ENCODE measurements around the gene BLOC1S5. TPM values are rescaled to one million over a fixed set of nuclear protein-coding genes. Genes with fewer than 3 reads are reported as not detected.

The BLOC1S5 gene
- polyA plus RNA-seq, 1 of the 3 experiments (the other 2 are of a cell fraction): 4.4 TPM

DNA sequence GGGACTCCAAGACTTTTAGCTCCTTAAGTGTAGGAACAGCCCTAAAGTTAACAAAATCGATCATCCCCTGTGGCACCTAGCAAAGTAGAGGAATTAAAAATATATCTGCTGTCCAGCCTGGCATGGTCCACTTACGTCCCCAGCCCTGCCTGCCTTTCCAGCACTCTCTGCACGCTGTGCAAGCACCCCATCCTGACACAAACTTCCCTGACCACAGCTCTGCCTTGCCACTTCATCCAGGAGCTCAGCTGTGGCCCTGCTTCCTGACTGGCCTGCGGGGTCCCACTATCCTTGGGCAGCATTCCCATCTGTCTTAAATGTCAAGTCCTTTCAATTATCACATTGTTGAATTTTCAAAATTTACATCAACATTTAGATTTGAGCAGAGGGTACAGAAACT is 39.0 kb downstream of the BLOC1S5 start:
- Histone ChIP-seq H3K9me3 (no peaks in the 10 kb centered on the region), H3K4me3 (ENCODE audit: low read depth in 2 of 2, low read length in 1 of 2) (no peak overlapping the region), H3K36me3 (replicated peaks in 1 of 2; ENCODE audit: control insufficient read depth in 1 of 2, insufficient read depth in 2 of 2, low read length in 1 of 2) (peaks cover 0 to 9% of the 10 kb centered on the region in 2 experiments), H3K79me2 (ENCODE audit: insufficient read depth) (peaks cover 12% of the 10 kb centered on the region), H3K4me1 (ENCODE audit: control insufficient read depth in 1 of 2, insufficient read depth in 2 of 2, low read depth in 1 of 2, low read length in 1 of 2) (peaks cover 3 to 23% of the 10 kb centered on the region in 2 experiments; a peak in 2 of 4 replicates), H3K27ac (ENCODE audit: low read depth in 2 of 2, low read length in 1 of 2) (no peak overlapping the region), H3F3A (replicated peaks; ENCODE audit: insufficient read depth) (peaks cover 3% of the 10 kb centered on the region), H3K4me2 (no peak overlapping the region), H3K9me2 (no peaks in the 10 kb centered on the region), H2AFZ (ENCODE audit: low read depth) (no peak overlapping the region), H3K27me3 (ENCODE audit: insufficient read depth) (no peaks in the 10 kb centered on the region), H3K9ac (no peak overlapping the region), H4K20me1 (ENCODE audit: insufficient read depth) (no peaks in the 10 kb centered on the region)
- ChIA-PET CTCF (no interaction called here), POLR2A (no interaction called here)
- DNase-seq: no peak
- 87% methylated on average over 4 of the region's 4 CpGs for WGBS (ENCODE audit: low lambda C conversion rate)
- TF ChIP-seq, protein P1, sequence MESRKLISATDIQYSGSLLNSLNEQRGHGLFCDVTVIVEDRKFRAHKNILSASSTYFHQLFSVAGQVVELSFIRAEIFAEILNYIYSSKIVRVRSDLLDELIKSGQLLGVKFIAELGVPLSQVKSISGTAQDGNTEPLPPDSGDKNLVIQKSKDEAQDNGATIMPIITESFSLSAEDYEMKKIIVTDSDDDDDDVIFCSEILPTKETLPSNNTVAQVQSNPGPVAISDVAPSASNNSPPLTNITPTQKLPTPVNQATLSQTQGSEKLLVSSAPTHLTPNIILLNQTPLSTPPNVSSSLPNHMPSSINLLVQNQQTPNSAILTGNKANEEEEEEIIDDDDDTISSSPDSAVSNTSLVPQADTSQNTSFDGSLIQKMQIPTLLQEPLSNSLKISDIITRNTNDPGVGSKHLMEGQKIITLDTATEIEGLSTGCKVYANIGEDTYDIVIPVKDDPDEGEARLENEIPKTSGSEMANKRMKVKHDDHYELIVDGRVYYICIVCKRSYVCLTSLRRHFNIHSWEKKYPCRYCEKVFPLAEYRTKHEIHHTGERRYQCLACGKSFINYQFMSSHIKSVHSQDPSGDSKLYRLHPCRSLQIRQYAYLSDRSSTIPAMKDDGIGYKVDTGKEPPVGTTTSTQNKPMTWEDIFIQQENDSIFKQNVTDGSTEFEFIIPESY (IDR thresholded peaks at IDR 0.05; ENCODE audit: borderline replicate concordance, low read depth): no peak
- TF ChIP-seq SIN3A (IDR thresholded peaks at IDR 0.05; ENCODE audit: borderline replicate concordance, low read depth, low read length) (no peak), RXRA (IDR thresholded peaks at IDR 0.05; ENCODE audit: borderline replicate concordance, low read depth) (no peak), TAF1 (IDR thresholded peaks at IDR 0.05; ENCODE audit: borderline replicate concordance, low read depth, low read length) (no peak), MXI1 (IDR thresholded peaks at IDR 0.05; ENCODE audit: low read depth, low read length) (no peak), NFIC (IDR thresholded peaks at IDR 0.05; ENCODE audit: borderline replicate concordance) (no peak), JUND (IDR thresholded peaks at IDR 0.05) (no peak), RAD21 (IDR thresholded peaks at IDR 0.05; ENCODE audit: low read length) (no peak)
- TF ChIP-seq, protein P2, sequence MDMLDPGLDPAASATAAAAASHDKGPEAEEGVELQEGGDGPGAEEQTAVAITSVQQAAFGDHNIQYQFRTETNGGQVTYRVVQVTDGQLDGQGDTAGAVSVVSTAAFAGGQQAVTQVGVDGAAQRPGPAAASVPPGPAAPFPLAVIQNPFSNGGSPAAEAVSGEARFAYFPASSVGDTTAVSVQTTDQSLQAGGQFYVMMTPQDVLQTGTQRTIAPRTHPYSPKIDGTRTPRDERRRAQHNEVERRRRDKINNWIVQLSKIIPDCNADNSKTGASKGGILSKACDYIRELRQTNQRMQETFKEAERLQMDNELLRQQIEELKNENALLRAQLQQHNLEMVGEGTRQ (IDR thresholded peaks at IDR 0.05; ENCODE audit: borderline replicate concordance, low read depth, low read length): no peak

DNA sequence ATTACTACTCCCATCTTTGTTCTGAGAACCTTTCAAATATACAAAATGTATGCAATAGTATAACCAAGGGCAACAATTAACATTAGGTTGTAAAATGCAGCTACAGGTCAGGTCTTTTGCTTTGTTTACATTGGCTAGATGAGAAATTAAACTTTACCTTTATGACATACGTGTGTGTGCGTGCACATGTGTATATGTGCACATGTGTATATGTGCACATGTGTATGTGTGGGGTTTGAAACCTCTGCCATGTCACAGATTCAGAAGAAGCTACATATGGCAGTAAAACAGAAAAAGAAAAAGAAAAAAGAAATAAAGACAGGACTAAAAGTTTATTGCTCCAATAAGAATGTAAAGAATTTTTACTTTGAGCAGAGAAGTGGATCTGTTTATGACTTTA is 40.6 kb downstream of the BLOC1S5 start:
- no peaks in the 10 kb centered on the region for H3K9me3 ChIP-seq
- peaks cover 0 to 9% of the 10 kb centered on the region in 2 experiments for H3K36me3 ChIP-seq (replicated peaks in 1 of 2; ENCODE audit: control insufficient read depth in 1 of 2, insufficient read depth in 2 of 2, low read length in 1 of 2)
- no peaks in the 10 kb centered on the region for H3K27me3 ChIP-seq (ENCODE audit: insufficient read depth)
- H3K79me2 ChIP-seq (ENCODE audit: insufficient read depth): 0 out of 2 replicates have a peak, but pooled peaks cover 4% of the 10 kb centered on the region
- H3K4me3 ChIP-seq (ENCODE audit: low read depth in 2 of 2, low read length in 1 of 2): no peak overlapping the region
- TF ChIP-seq TEAD4 (IDR thresholded peaks at IDR 0.05; ENCODE audit: borderline replicate concordance, insufficient read depth): no peak
- TF ChIP-seq, protein P2 (IDR thresholded peaks at IDR 0.05; ENCODE audit: borderline replicate concordance, low read depth, low read length): no peak
- TF ChIP-seq, protein P3, sequence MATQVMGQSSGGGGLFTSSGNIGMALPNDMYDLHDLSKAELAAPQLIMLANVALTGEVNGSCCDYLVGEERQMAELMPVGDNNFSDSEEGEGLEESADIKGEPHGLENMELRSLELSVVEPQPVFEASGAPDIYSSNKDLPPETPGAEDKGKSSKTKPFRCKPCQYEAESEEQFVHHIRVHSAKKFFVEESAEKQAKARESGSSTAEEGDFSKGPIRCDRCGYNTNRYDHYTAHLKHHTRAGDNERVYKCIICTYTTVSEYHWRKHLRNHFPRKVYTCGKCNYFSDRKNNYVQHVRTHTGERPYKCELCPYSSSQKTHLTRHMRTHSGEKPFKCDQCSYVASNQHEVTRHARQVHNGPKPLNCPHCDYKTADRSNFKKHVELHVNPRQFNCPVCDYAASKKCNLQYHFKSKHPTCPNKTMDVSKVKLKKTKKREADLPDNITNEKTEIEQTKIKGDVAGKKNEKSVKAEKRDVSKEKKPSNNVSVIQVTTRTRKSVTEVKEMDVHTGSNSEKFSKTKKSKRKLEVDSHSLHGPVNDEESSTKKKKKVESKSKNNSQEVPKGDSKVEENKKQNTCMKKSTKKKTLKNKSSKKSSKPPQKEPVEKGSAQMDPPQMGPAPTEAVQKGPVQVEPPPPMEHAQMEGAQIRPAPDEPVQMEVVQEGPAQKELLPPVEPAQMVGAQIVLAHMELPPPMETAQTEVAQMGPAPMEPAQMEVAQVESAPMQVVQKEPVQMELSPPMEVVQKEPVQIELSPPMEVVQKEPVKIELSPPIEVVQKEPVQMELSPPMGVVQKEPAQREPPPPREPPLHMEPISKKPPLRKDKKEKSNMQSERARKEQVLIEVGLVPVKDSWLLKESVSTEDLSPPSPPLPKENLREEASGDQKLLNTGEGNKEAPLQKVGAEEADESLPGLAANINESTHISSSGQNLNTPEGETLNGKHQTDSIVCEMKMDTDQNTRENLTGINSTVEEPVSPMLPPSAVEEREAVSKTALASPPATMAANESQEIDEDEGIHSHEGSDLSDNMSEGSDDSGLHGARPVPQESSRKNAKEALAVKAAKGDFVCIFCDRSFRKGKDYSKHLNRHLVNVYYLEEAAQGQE (IDR thresholded peaks at IDR 0.05; ENCODE audit: low read depth, low read length): no peak
- TF ChIP-seq SMC3 (IDR thresholded peaks at IDR 0.05; ENCODE audit: low read depth, low read length): no peak
- TF ChIP-seq ELF1 (IDR thresholded peaks at IDR 0.05): no peak
- TF ChIP-seq CHD2 (IDR thresholded peaks at IDR 0.05; ENCODE audit: low read length, partially characterized antibody): no peak
- TF ChIP-seq RAD21 (IDR thresholded peaks at IDR 0.05; ENCODE audit: low read length): no peak
- no peak for TF ChIP-seq JUND (IDR thresholded peaks at IDR 0.05)
- no peak for TF ChIP-seq TCF12 (IDR thresholded peaks at IDR 0.05)
- no peak for TF ChIP-seq FOSL2 (IDR thresholded peaks at IDR 0.05; ENCODE audit: borderline replicate concordance, low read depth)
- no peak for TF ChIP-seq MEF2A (IDR thresholded peaks at IDR 0.05; ENCODE audit: borderline replicate concordance, low read depth)
- no peak for TF ChIP-seq RCOR1 (IDR thresholded peaks at IDR 0.05; ENCODE audit: low read length)
- TF ChIP-seq TAF1 (IDR thresholded peaks at IDR 0.05; ENCODE audit: borderline replicate concordance, low read depth, low read length): no peak
- no peak for TF ChIP-seq MXI1 (IDR thresholded peaks at IDR 0.05; ENCODE audit: low read depth, low read length)
- TF ChIP-seq FOXM1 (IDR thresholded peaks at IDR 0.05; ENCODE audit: low read depth): no peak
- TF ChIP-seq RXRA (IDR thresholded peaks at IDR 0.05; ENCODE audit: borderline replicate concordance, low read depth): no peak
- peaks cover 3% of the 10 kb centered on the region for H3F3A ChIP-seq (replicated peaks; ENCODE audit: insufficient read depth)
- H3K9me2 ChIP-seq: no peaks in the 10 kb centered on the region
- no peak overlapping the region for H3K9ac ChIP-seq
- H3K27ac ChIP-seq (ENCODE audit: low read depth in 2 of 2, low read length in 1 of 2): no peak overlapping the region
- no peaks in the 10 kb centered on the region for H4K20me1 ChIP-seq (ENCODE audit: insufficient read depth)
- no peak overlapping the region for H2AFZ ChIP-seq (ENCODE audit: low read depth)
- WGBS (ENCODE audit: low lambda C conversion rate): 100% methylated on average over 2 of the region's 2 CpGs
- DNase-seq: no peak
- peaks cover 0 to 10% of the 10 kb centered on the region in 2 experiments; a peak in 1 of 4 replicates for H3K4me1 ChIP-seq (ENCODE audit: control insufficient read depth in 1 of 2, insufficient read depth in 2 of 2, low read depth in 1 of 2, low read length in 1 of 2)
- POLR2A ChIA-PET: no interaction called here
- CTCF ChIA-PET: no interaction called here
- H3K4me2 ChIP-seq: no peak overlapping the region

Measured in SK-N-SH (cell line).